Measurements from ENCODE around the gene AEBP2.

- TF ChIP-seq POLR2A (IDR thresholded peaks at IDR 0.05): no peak
- TF ChIP-seq CTCF (IDR thresholded peaks at IDR 0.05): no peak
- no peak for TF ChIP-seq EP300 (IDR thresholded peaks at IDR 0.05)
These were observed 88.6 kb downstream of the AEBP2 start for GRCh38 chr12:19527866-19528265.
